ENCODE results near the gene SLC35B3. TPM values are rescaled to one million over a fixed set of nuclear protein-coding genes. Genes with fewer than 3 reads are reported as not detected.
A peak's percentile ranks its signal among the peaks of the same experiment; 100 is the strongest.
"Not testable (repeated sequence)": the region's sequence is repeated elsewhere in the genome, so short reads cannot be mapped to it uniquely, and the experiment has no call there.

The SLC35B3 gene
- total RNA-seq (1 to 10 TPM; 4.5 to 6.4 TPM), total RNA-seq (9.5 to 17.4 reads per million in 2 donors)

GRCh38 chr6:8435093-8435844 is at the start of gene SLC35B3:
SLC35B3 (minus strand) TSS chr6:8435545.
- no peaks in the 10 kb centered on the region for H3K9me3 ChIP-seq (ENCODE audit: control insufficient read depth, low read length, poor library complexity, severe bottlenecking)
- Mint-ChIP-seq H3K27me3 (no peaks in the 10 kb centered on the region), H3K4me3 (peak within 1 kb of the TSS; percentile 96), H3K27ac (peak within 1 kb of the TSS; percentile 94), H3K36me3 (ENCODE audit: low read depth) (peaks cover 3% of the 10 kb centered on the region), H3K4me1 (peaks cover 34% of the 10 kb centered on the region)
- peak; percentile 91 for ATAC-seq
- peak; percentile 96 to 99 (median 99) for DNase-seq

GRCh38 chr6:8483650-8484049 is 48.3 kb upstream of the SLC35B3 start:
- Mint-ChIP-seq H3K4me1 (no peaks in the 10 kb centered on the region), H3K36me3 (ENCODE audit: low read depth) (peaks cover 4% of the 10 kb centered on the region), H3K27me3 (peaks cover 5% of the 10 kb centered on the region), H3K4me3 (no peak overlapping the region), H3K27ac (no peak overlapping the region)
- H3K9me3 ChIP-seq (ENCODE audit: control insufficient read depth, low read length, poor library complexity, severe bottlenecking): no peaks in the 10 kb centered on the region
- DNase-seq: no peak
- ATAC-seq: no peak

GRCh38 chr6:8481727-8482126 is 46.4 kb upstream of the SLC35B3 start:
- Mint-ChIP-seq H3K27me3 (peaks cover 5% of the 10 kb centered on the region), H3K36me3 (ENCODE audit: low read depth) (peaks cover 4% of the 10 kb centered on the region), H3K4me3 (no peak overlapping the region), H3K27ac (no peak overlapping the region), H3K4me1 (no peaks in the 10 kb centered on the region)
- no peaks in the 10 kb centered on the region for H3K9me3 ChIP-seq (ENCODE audit: control insufficient read depth, low read length, poor library complexity, severe bottlenecking)
- no peak for DNase-seq
- ATAC-seq: no peak

- Mint-ChIP-seq H3K27me3 (peaks cover 5% of the 10 kb centered on the region), H3K27ac (no peak overlapping the region), H3K4me1 (no peaks in the 10 kb centered on the region), H3K36me3 (ENCODE audit: low read depth) (peaks cover 2% of the 10 kb centered on the region), H3K4me3 (no peak overlapping the region)
- ATAC-seq: no peak
- no peak for DNase-seq
- no peaks in the 10 kb centered on the region for H3K9me3 ChIP-seq (ENCODE audit: control insufficient read depth, low read length, poor library complexity, severe bottlenecking)
These were observed 43.1 kb upstream of the SLC35B3 start for GRCh38 chr6:8478418-8478817.

GRCh38 chr6:8476656-8477055 is 41.3 kb upstream of the SLC35B3 start:
- no peak overlapping the region for H3K27ac Mint-ChIP-seq
- no peaks in the 10 kb centered on the region for H3K36me3 Mint-ChIP-seq (ENCODE audit: low read depth)
- DNase-seq (no peak), ATAC-seq (no peak)
- H3K27me3 Mint-ChIP-seq: peaks cover under 1% of the 10 kb centered on the region
- H3K4me1 Mint-ChIP-seq: no peaks in the 10 kb centered on the region
- no peaks in the 10 kb centered on the region for H3K9me3 ChIP-seq (ENCODE audit: control insufficient read depth, low read length, poor library complexity, severe bottlenecking)
- H3K4me3 Mint-ChIP-seq: no peak overlapping the region

- no peak for ATAC-seq
These were observed 33.4 kb upstream of the SLC35B3 start for GRCh38 chr6:8468552-8469356.

GRCh38 chr6:8462694-8463093 is 27.3 kb upstream of the SLC35B3 start:
- Mint-ChIP-seq H3K36me3 (ENCODE audit: low read depth) (no peaks in the 10 kb centered on the region), H3K4me3 (no peak overlapping the region), H3K27ac (no peak overlapping the region), H3K4me1 (no peaks in the 10 kb centered on the region), H3K27me3 (no peaks in the 10 kb centered on the region)
- no peak for DNase-seq
- ATAC-seq: no peak
- no peaks in the 10 kb centered on the region for H3K9me3 ChIP-seq (ENCODE audit: control insufficient read depth, low read length, poor library complexity, severe bottlenecking)

More at GRCh38 chr6:8468552-8469356, 33.4 kb upstream of the SLC35B3 start:
- H3K27ac Mint-ChIP-seq: no peak overlapping the region
- no peaks in the 10 kb centered on the region for H3K9me3 ChIP-seq (ENCODE audit: control insufficient read depth, low read length, poor library complexity, severe bottlenecking)
- no peaks in the 10 kb centered on the region for H3K27me3 Mint-ChIP-seq
- no peaks in the 10 kb centered on the region for H3K36me3 Mint-ChIP-seq (ENCODE audit: low read depth)
- no peak overlapping the region for H3K4me3 Mint-ChIP-seq
- no peak for DNase-seq
- no peaks in the 10 kb centered on the region for H3K4me1 Mint-ChIP-seq

GRCh38 chr6:8462169-8462568 is 26.8 kb upstream of the SLC35B3 start:
- no peaks in the 10 kb centered on the region for H3K27me3 Mint-ChIP-seq
- H3K4me1 Mint-ChIP-seq: no peaks in the 10 kb centered on the region
- DNase-seq: no peak
- no peak for ATAC-seq
- no peak overlapping the region for H3K27ac Mint-ChIP-seq
- H3K9me3 ChIP-seq (ENCODE audit: control insufficient read depth, low read length, poor library complexity, severe bottlenecking): no peaks in the 10 kb centered on the region
- no peak overlapping the region for H3K4me3 Mint-ChIP-seq
- H3K36me3 Mint-ChIP-seq (ENCODE audit: low read depth): no peaks in the 10 kb centered on the region

- no peaks in the 10 kb centered on the region for H3K9me3 ChIP-seq (ENCODE audit: control insufficient read depth, low read length, poor library complexity, severe bottlenecking)
- Mint-ChIP-seq H3K27me3 (no peaks in the 10 kb centered on the region), H3K36me3 (ENCODE audit: low read depth) (no peaks in the 10 kb centered on the region), H3K27ac (no peak overlapping the region), H3K4me3 (no peak overlapping the region), H3K4me1 (no peaks in the 10 kb centered on the region)
- ATAC-seq (no peak), DNase-seq (no peak)
These were observed 11.0 kb upstream of the SLC35B3 start for GRCh38 chr6:8446391-8446790.

GRCh38 chr6:8445930-8446329 is 10.6 kb upstream of the SLC35B3 start:
- not testable (repeated sequence) for ATAC-seq; H3K4me1 Mint-ChIP-seq; H3K27ac Mint-ChIP-seq; H3K9me3 ChIP-seq (ENCODE audit: control insufficient read depth, low read length, poor library complexity, severe bottlenecking); H3K27me3 Mint-ChIP-seq; H3K36me3 Mint-ChIP-seq (ENCODE audit: low read depth); H3K4me3 Mint-ChIP-seq; DNase-seq

- no peaks in the 10 kb centered on the region for H3K27me3 Mint-ChIP-seq
- H3K27ac Mint-ChIP-seq: no peak overlapping the region
- ATAC-seq: no peak
- peaks cover 2% of the 10 kb centered on the region for H3K4me1 Mint-ChIP-seq
- no peaks in the 10 kb centered on the region for H3K9me3 ChIP-seq (ENCODE audit: control insufficient read depth, low read length, poor library complexity, severe bottlenecking)
- H3K36me3 Mint-ChIP-seq (ENCODE audit: low read depth): no peaks in the 10 kb centered on the region
- no peak for DNase-seq
- H3K4me3 Mint-ChIP-seq: no peak overlapping the region
These were observed 6.8 kb upstream of the SLC35B3 start for GRCh38 chr6:8442150-8442549.

GRCh38 chr6:8441452-8441851 is 6.1 kb upstream of the SLC35B3 start:
- no peak for DNase-seq
- Mint-ChIP-seq H3K4me1 (peaks cover 2% of the 10 kb centered on the region), H3K4me3 (peak overlapping the region; percentile 15), H3K27me3 (no peaks in the 10 kb centered on the region), H3K27ac (no peak overlapping the region), H3K36me3 (ENCODE audit: low read depth) (no peaks in the 10 kb centered on the region)
- no peaks in the 10 kb centered on the region for H3K9me3 ChIP-seq (ENCODE audit: control insufficient read depth, low read length, poor library complexity, severe bottlenecking)
- ATAC-seq: no peak

GRCh38 chr6:8439601-8440268 is 4.4 kb upstream of the SLC35B3 start:
- ATAC-seq (no peak), DNase-seq (no peak)
- Mint-ChIP-seq H3K27ac (no peak overlapping the region), H3K36me3 (ENCODE audit: low read depth) (peaks cover 3% of the 10 kb centered on the region), H3K27me3 (no peaks in the 10 kb centered on the region), H3K4me1 (peaks cover 12% of the 10 kb centered on the region), H3K4me3 (no peak overlapping the region)
- no peaks in the 10 kb centered on the region for H3K9me3 ChIP-seq (ENCODE audit: control insufficient read depth, low read length, poor library complexity, severe bottlenecking)

Data from T-helper 17 cell (primary cell).